Sigmoid colon (tissue), 7 donors: ENCODE data around the gene RAPGEF5. TPM values are rescaled to one million over a fixed set of nuclear protein-coding genes. Genes with fewer than 3 reads are reported as not detected.

Experiments used
- DNase-seq: peaks from one replicate; pipeline ENCODE4 v3.0.0-alpha.2; 2019
- H3K27ac ChIP-seq, 4 donors: fragments of 200-600 bp; sonication (generic); one replicate each; pipeline ENCODE4 v1.5.1; 2016 to 2019; ENCODE audit warnings: mild to moderate bottlenecking in 1 of 4
- H3K27me3 ChIP-seq, 3 donors: fragments of 200-600 bp; sonication (generic); one replicate each; pipeline ENCODE4 v1.5.1; 2019; ENCODE audit warnings: mild to moderate bottlenecking in 1 of 3
- H3K36me3 ChIP-seq, 4 donors: fragments of 200-600 bp; sonication (generic); one replicate each; pipeline ENCODE4 v1.5.1; 2016 to 2019
- H3K4me1 ChIP-seq, 4 donors: fragments of 200-600 bp; sonication (generic); one replicate each; pipeline ENCODE4 v1.5.1; 2017 to 2019
- H3K4me3 ChIP-seq, 4 donors: fragments of 200-600 bp; sonication (generic); one replicate each; pipeline ENCODE4 v1.5.1; 2017 to 2019; ENCODE audit warnings: mild to moderate bottlenecking in 2 of 4, moderate library complexity in 1 of 4
- H3K9me3 ChIP-seq, 4 donors: fragments of 200-600 bp in 3 of 4; sonication (generic) in 3 of 4; one replicate each; pipeline versions ENCODE4 v1.5.1 to v1.6.1; 2013 to 2019
- EP300 ChIP-seq, 4 donors: sonication (generic); formaldehyde crosslinking; IDR thresholded peaks; one replicate each; pipeline ENCODE4 v1.6.1; 2017; ENCODE audit warnings: antibody characterized with exemption in 4 of 4
- POLR2A ChIP-seq, 2 donors: fragments of 450-650 bp; IDR thresholded peaks; one replicate each; pipeline ENCODE4 v1.6.1; 2016; ENCODE audit warnings: antibody characterized with exemption in 2 of 2, mild to moderate bottlenecking in 2 of 2, moderate library complexity in 2 of 2
- POLR2AphosphoS5 ChIP-seq, 4 donors: sonication (generic); formaldehyde crosslinking; IDR thresholded peaks; one replicate each; pipeline ENCODE4 v1.6.1; 2017; ENCODE audit warnings: antibody characterized with exemption in 4 of 4
- WGBS, 2 donors: extraction: QIAGEN DNeasy Blood & Tissue Kit; methylation state at CpG; one replicate each; pipeline ENCODE4 v1.1.7; 2013; 5-methylcytosine and 5-hydroxymethylcytosine counted together
- intact Hi-C: fragments of 100-400 bp; cut with DNase I; formaldehyde crosslinking; loops from one replicate; pipeline ENCODE4 v1.15.1; 2023
- polyA plus RNA-seq, 3 donors: library from polyadenylated mRNA; stranded (reverse); fragments of 200-250 nt; gene quantifications; one replicate each; pipeline ENCODE4 v1.2.3, GENCODE V29; 2013
- total RNA-seq, 4 donors: library from RNA; depleted of rRNA; stranded (reverse); fragments of >200 nt; gene quantifications; one replicate each; pipeline ENCODE4 v1.1.0, GENCODE V29; 2016
- TF ChIP-seq, protein P1 (sequence below), 4 experiments: fragments of 450-650 bp in 3 of 4; fragments of 200-600 bp in 1 of 4; IDR thresholded peaks; one replicate each; pipeline ENCODE4 v1.5.1; 2016 to 2019; ENCODE audit warnings: antibody characterized with exemption in 4 of 4, mild to moderate bottlenecking in 3 of 4, moderate library complexity in 2 of 4
- donor health status: healthy with polysubstance abuse.
- donor health status: Bipolar disorder and iron deficiency.
- donor health status: healthy.

RAPGEF5 gene
- total and polyA plus RNA-seq, 7 donors = 6.0 to 17.9 (median 12.6) TPM

- no peak for DNase-seq
- TF ChIP-seq, protein P1, sequence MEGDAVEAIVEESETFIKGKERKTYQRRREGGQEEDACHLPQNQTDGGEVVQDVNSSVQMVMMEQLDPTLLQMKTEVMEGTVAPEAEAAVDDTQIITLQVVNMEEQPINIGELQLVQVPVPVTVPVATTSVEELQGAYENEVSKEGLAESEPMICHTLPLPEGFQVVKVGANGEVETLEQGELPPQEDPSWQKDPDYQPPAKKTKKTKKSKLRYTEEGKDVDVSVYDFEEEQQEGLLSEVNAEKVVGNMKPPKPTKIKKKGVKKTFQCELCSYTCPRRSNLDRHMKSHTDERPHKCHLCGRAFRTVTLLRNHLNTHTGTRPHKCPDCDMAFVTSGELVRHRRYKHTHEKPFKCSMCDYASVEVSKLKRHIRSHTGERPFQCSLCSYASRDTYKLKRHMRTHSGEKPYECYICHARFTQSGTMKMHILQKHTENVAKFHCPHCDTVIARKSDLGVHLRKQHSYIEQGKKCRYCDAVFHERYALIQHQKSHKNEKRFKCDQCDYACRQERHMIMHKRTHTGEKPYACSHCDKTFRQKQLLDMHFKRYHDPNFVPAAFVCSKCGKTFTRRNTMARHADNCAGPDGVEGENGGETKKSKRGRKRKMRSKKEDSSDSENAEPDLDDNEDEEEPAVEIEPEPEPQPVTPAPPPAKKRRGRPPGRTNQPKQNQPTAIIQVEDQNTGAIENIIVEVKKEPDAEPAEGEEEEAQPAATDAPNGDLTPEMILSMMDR (IDR thresholded peaks at IDR 0.05) = no peak
- TF ChIP-seq POLR2AphosphoS5 (IDR thresholded peaks at IDR 0.05) (no peak), POLR2A (IDR thresholded peaks at IDR 0.05) (no peak), EP300 (IDR thresholded peaks at IDR 0.05) (no peak)
- WGBS, 2 donors = 92 to 95% methylated on average over 5 of the region's 5 CpGs
- Histone ChIP-seq H3K27me3 (no peaks in the 10 kb centered on the region), H3K27ac (no peak overlapping the region), H3K9me3 (no peaks in the 10 kb centered on the region), H3K4me1 (no peaks in the 10 kb centered on the region), H3K36me3 (no peaks in the 10 kb centered on the region), H3K4me3 (no peak overlapping the region)
- intact Hi-C loops = no loop called here
These were observed 172.3 kb downstream of the RAPGEF5 start for GRCh38 chr7:22184549-22185199.

DNA sequence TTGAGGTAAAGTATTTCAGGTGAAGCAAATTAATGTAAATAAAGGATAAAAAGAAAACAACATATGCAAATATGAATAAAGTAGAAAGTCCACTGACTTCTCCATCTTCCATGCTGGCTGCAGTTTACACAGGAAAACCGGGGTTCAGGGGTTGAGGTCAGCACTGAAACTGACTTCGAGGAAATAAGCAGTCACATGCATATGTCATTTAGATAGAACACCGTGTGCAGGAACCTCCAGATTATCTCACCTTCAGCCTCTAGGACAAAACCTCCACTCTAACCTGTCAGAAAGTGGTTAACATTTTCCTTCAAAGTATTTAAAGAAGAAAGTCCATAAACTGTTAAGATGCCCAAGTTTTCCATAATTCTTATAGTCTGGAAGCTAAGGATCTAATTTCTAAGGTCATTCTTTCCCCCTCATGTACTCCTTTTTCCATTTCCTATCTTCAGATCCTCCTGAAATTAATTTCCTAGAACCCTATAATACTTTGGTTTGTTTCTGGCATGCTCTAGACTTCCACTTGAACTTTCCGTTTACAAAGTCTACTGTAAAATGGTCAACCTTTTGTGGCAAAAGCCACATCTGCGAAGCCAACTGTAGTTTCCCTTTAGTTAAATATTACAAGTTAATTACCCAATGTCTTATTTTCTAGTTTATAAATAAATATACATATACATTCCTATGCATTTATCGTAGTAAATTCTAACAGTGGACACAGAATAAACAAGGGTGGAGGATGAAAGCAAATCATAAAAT, 173.3 kb downstream of the RAPGEF5 start:
- no peak for DNase-seq
- H3K36me3 ChIP-seq = no peaks in the 10 kb centered on the region
- H3K4me1 ChIP-seq = no peaks in the 10 kb centered on the region
- no peaks in the 10 kb centered on the region for H3K27me3 ChIP-seq
- no peaks in the 10 kb centered on the region for H3K9me3 ChIP-seq
- TF ChIP-seq POLR2AphosphoS5 (IDR thresholded peaks at IDR 0.05) (no peak), POLR2A (IDR thresholded peaks at IDR 0.05) (no peak), EP300 (IDR thresholded peaks at IDR 0.05) (no peak)
- TF ChIP-seq, protein P1 (IDR thresholded peaks at IDR 0.05) = no peak
- 85 to 88% methylated on average over 6 of the region's 6 CpGs for WGBS, 2 donors
- H3K4me3 ChIP-seq = no peak overlapping the region
- intact Hi-C loops = no loop called here
- no peak overlapping the region for H3K27ac ChIP-seq

DNA sequence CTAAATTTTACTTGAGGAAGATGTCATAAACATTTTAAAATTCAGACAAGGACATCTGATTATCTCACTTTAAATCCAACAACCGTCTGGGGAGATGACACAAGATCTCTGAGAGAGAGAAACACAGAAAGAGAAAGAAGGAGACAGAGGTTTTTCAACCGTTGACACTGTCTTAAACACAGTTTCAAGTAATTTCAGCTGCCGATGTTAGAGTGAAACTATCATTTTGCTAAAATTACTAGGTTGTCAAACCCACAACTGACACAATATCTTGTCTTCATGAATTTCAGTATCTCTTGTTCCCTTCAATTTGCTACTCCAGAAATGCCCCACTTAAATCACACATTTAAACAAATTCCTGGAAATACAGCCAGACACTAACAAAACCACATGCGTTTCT, 174.8 kb downstream of the RAPGEF5 start:
- no peak for TF ChIP-seq EP300 (IDR thresholded peaks at IDR 0.05)
- TF ChIP-seq POLR2A (IDR thresholded peaks at IDR 0.05) = no peak
- TF ChIP-seq POLR2AphosphoS5 (IDR thresholded peaks at IDR 0.05) = no peak
- TF ChIP-seq, protein P1 (IDR thresholded peaks at IDR 0.05) = no peak
- Histone ChIP-seq H3K27ac (no peak overlapping the region), H3K36me3 (no peaks in the 10 kb centered on the region), H3K27me3 (no peaks in the 10 kb centered on the region), H3K4me1 (no peaks in the 10 kb centered on the region), H3K9me3 (no peaks in the 10 kb centered on the region), H3K4me3 (no peak overlapping the region)
- no peak for DNase-seq
- WGBS, 2 donors = 80 to 82% methylated on average over 4 of the region's 4 CpGs
- intact Hi-C loops = no loop called here

DNA sequence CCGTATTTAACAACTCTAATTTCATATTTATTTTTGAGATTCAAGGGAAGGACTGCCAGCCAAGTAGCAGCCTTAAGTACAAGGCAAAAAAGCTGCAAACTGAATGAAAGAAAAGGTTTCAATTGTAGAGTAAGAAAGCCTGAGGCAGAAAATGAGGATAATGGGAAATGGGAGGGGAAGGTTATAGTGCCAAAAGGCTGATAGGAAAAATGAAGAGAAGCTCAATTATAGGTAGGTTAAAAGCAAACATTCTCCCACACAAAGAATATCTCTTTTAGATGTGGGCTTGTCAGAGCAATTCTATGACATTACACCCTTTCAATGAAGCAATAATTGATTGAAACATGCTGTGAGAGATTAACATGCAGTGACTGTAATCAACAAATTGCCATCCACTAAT, 175.3 kb downstream of the RAPGEF5 start:
- 89 to 93% methylated on average over 1 of the region's 1 CpG for WGBS, 2 donors
- Histone ChIP-seq H3K9me3 (no peaks in the 10 kb centered on the region), H3K36me3 (no peaks in the 10 kb centered on the region), H3K4me1 (no peaks in the 10 kb centered on the region), H3K4me3 (no peak overlapping the region), H3K27me3 (no peaks in the 10 kb centered on the region), H3K27ac (no peak overlapping the region)
- no peak for DNase-seq
- intact Hi-C loops = no loop called here
- TF ChIP-seq EP300 (IDR thresholded peaks at IDR 0.05) (no peak), POLR2AphosphoS5 (IDR thresholded peaks at IDR 0.05) (no peak), POLR2A (IDR thresholded peaks at IDR 0.05) (no peak)
- TF ChIP-seq, protein P1 (IDR thresholded peaks at IDR 0.05) = no peak
